Natural killer cell treated with Interleukin-12 subunit alpha and Interleukin-12 subunit beta and Interleukin-15 and Interleukin-18, amount 100 ng/mL, for 72 hours (primary cell): ENCODE results near the gene C9orf72. TPM values are rescaled to one million over a fixed set of nuclear protein-coding genes. Genes with fewer than 3 reads are reported as not detected.
A peak's percentile ranks its signal among the peaks of the same experiment; 100 is the strongest.

Source experiments
- ATAC-seq, 2 donors: fragments of 150-1000 bp; cut with Tn5 transposase in 1 of 2; sonication (Bioruptor Pico), chemical (Tn5 transposase) in 1 of 2; 2 replicates each; pipeline ENCODE4 v1.10.0; 2021
- DNase-seq: peaks from one replicate; pipeline ENCODE4 v3.0.0; 2022; ENCODE audit warnings: low spot score
- H3K27ac Mint-ChIP-seq, 2 donors: 1 replicate in 1 of 2; 2 replicates in 1 of 2; pipeline ENCODE4 v1.8.0; 2022; ENCODE audit warnings: mixed read lengths in 2 of 2, mild to moderate bottlenecking in 1 of 2, moderate library complexity in 1 of 2
- H3K27me3 Mint-ChIP-seq, 2 donors: 1 replicate in 1 of 2; 2 replicates in 1 of 2; pipeline ENCODE4 v1.8.0; 2022; ENCODE audit warnings: mixed read lengths in 2 of 2
- H3K36me3 Mint-ChIP-seq: one replicate; pipeline ENCODE4 v1.8.0; 2022; ENCODE audit warnings: mixed read lengths
- H3K4me1 Mint-ChIP-seq, 2 donors: 1 replicate in 1 of 2; 2 replicates in 1 of 2; pipeline ENCODE4 v1.8.0; 2022; ENCODE audit warnings: low read depth in 2 of 2, mixed read lengths in 2 of 2, mild to moderate bottlenecking in 1 of 2
- H3K4me3 Mint-ChIP-seq: one replicate; pipeline ENCODE4 v1.8.0; 2022; ENCODE audit warnings: mixed read lengths
- H3K9me3 Mint-ChIP-seq: 2 replicates; pipeline ENCODE4 v1.8.0; 2022; ENCODE audit warnings: mixed read lengths
- total RNA-seq, 2 donors: library from RNA; stranded (reverse); gene quantifications; one replicate each; pipeline ENCODE4 v1.2.3, GENCODE V29; 2022

Gene C9orf72
- total RNA-seq, 2 donors from 2014 or later = 4.0 to 6.1 TPM

DNA sequence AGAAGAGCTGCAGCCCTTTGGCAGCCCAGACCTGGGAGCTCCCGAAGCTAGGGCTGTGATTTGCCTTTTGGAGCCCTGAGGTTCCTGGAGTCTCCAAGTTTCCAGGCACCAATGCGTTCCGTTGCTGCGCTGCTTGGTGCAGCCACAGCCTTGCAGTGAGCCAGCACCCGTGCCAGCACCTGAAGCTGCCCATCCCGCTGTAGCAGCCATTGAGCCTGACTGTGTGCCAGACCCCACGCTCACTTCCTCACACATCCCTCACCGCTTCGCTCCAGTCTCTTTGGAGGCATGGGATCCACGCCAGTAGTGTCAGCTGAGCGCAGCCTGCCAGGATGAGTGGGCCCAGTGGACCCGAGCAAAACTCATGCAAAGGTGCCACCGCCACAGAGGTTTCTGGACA, 22.5 kb upstream of the C9orf72 start:
- Mint-ChIP-seq H3K36me3 (peaks cover 6% of the 10 kb centered on the region), H3K27ac (no peak overlapping the region), H3K27me3 (peaks cover 15 to 44% of the 10 kb centered on the region in 2 donors), H3K4me3 (no peak overlapping the region), H3K9me3 (peaks cover 3% of the 10 kb centered on the region), H3K4me1 (no peaks in the 10 kb centered on the region)
- no peak for DNase-seq
- peak; percentile 31 to 64 for ATAC-seq

DNA sequence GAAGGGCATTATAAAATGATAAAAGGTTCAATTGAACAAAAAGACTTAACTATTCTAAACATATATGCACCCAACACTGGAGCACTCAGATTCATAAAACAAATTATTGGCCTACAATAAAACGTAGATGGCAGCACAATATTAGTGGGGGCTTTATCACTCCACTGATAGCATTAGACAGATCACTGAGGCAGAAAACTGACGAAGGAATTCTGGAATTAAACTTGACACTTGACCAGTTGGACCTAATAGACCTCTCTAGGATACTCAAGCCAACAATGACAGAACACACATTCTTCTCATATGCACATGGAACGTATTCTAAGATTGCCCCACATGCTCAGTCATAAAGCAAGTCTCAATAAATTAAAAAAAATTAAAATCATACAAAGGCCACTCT, 18.4 kb upstream of the C9orf72 start:
- no peak for DNase-seq
- peaks cover 12% of the 10 kb centered on the region for H3K36me3 Mint-ChIP-seq
- ATAC-seq = no peak
- H3K27me3 Mint-ChIP-seq = peaks cover 31 to 67% of the 10 kb centered on the region in 2 donors
- no peak overlapping the region for H3K4me3 Mint-ChIP-seq
- peaks cover 3% of the 10 kb centered on the region for H3K9me3 Mint-ChIP-seq
- H3K27ac Mint-ChIP-seq = no peak overlapping the region
- no peaks in the 10 kb centered on the region for H3K4me1 Mint-ChIP-seq

DNA sequence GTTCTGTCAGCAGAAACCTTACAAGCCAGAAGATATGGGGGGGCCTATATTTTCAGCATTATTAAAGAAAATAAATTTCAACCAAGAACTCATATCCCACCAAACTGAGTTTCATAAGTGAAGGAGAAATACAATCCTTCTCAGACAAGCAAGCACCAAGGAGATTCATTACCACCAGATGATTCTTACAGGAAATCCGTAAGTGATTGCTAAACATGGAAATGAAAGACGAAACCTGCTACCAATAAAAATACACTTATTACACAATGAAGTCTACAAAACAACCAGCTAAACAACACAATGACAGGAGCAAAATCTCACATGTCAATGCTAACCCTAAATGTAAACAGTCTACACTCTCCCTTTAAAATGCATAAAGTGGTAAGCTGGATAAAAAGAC, 17.8 kb upstream of the C9orf72 start:
- Mint-ChIP-seq H3K27me3 (peaks cover 32 to 65% of the 10 kb centered on the region in 2 donors), H3K4me3 (no peak overlapping the region), H3K9me3 (peaks cover 3% of the 10 kb centered on the region), H3K4me1 (no peaks in the 10 kb centered on the region), H3K27ac (no peak overlapping the region), H3K36me3 (peaks cover 12% of the 10 kb centered on the region)
- DNase-seq = no peak
- ATAC-seq = no peak

DNA sequence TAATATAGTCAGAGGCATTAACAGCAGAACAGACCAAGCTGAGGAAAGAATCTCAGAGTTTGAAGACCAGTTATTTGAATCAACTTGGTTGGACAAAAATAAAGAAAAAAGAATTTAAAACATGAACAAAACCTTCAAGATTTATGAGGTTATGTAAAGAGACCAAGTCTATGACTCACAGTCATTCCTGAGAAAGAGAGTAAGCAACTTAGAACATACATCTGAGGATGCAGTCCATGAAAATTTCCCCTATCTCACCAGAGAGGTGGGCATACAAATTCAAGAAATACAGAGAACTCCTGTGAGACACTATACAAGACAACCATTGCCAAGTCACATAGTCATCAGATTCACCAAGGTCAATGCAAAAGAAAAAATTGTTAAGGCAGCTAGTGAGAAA, 17.4 kb upstream of the C9orf72 start:
- Mint-ChIP-seq H3K27me3 (peaks cover 32 to 64% of the 10 kb centered on the region in 2 donors), H3K36me3 (peaks cover 12% of the 10 kb centered on the region), H3K4me3 (no peak overlapping the region), H3K27ac (no peak overlapping the region), H3K9me3 (peaks cover 3% of the 10 kb centered on the region), H3K4me1 (no peaks in the 10 kb centered on the region)
- DNase-seq (no peak), ATAC-seq (no peak)

DNA sequence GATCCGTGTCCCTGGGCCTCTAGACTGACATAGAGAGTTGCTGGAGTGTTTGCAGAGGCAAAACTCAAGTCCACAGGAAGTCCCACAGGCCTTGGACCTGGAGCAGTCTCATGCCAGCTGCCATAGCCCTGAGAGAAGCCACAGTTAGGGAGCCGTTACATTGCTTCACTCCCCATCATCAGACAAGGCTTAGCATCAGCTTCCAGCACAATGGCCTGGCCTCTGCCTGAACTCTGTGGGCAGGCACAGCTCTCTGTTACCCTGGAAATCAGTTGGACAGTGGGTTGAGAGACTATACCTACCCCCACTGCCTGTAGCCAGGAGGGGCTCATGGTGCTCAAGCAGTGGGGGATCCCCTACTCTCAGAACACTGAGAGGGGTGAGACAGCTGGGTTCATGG, 16.2 kb upstream of the C9orf72 start:
- H3K36me3 Mint-ChIP-seq = peaks cover 12% of the 10 kb centered on the region
- H3K9me3 Mint-ChIP-seq = peaks cover 3% of the 10 kb centered on the region
- H3K4me3 Mint-ChIP-seq = no peak overlapping the region
- ATAC-seq = no peak
- no peaks in the 10 kb centered on the region for H3K4me1 Mint-ChIP-seq
- DNase-seq = no peak
- no peak overlapping the region for H3K27ac Mint-ChIP-seq
- peaks cover 28 to 55% of the 10 kb centered on the region in 2 donors for H3K27me3 Mint-ChIP-seq

DNA sequence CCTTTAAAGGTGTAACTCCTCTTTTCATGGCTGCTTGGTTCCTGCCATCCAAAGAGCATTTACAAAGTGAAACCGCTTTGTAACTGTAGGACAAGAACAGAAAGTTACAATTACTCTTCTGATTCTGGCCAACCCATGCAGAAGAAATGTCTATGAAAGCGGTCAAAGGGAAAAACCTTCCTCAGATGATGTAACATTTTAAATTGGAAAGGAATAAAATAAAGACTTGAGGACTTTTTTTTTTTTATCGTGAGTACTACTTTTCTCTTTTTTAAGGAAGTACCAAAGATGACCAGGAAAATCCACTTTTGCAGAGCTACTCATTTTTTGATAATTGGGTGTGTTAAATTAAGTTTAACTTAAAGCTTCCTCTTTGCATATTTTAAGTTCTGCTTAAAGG, 13.0 kb upstream of the C9orf72 start:
- Mint-ChIP-seq H3K4me3 (no peak overlapping the region), H3K4me1 (no peaks in the 10 kb centered on the region), H3K36me3 (peaks cover 9% of the 10 kb centered on the region), H3K27ac (no peak overlapping the region), H3K9me3 (no peaks in the 10 kb centered on the region), H3K27me3 (peaks cover 28 to 58% of the 10 kb centered on the region in 2 donors)
- DNase-seq = no peak
- no peak for ATAC-seq

DNA sequence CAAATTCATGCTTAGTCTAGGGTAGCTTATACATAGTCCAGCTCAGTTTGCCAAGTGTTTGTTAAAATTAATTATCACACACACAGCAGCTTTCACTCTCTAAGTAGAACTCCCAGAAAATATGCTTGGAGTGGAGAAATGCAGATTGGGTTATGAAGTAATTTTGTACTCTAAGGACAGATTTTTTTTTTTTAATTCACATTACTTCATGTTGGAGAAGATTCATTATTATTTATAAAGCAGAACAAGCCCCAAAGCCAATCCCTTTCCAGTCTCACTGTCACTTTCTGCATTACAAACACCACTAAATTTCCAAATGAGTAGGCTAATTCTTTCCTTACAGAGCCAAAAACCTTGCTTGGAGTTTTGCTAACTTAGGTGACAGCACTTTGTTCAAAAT, 11.7 kb upstream of the C9orf72 start:
- DNase-seq (no peak), ATAC-seq (no peak)
- H3K9me3 Mint-ChIP-seq = no peaks in the 10 kb centered on the region
- no peak overlapping the region for H3K4me3 Mint-ChIP-seq
- no peaks in the 10 kb centered on the region for H3K36me3 Mint-ChIP-seq
- H3K27ac Mint-ChIP-seq = no peak overlapping the region
- peaks cover 23 to 58% of the 10 kb centered on the region in 2 donors for H3K27me3 Mint-ChIP-seq
- H3K4me1 Mint-ChIP-seq = no peaks in the 10 kb centered on the region

DNA sequence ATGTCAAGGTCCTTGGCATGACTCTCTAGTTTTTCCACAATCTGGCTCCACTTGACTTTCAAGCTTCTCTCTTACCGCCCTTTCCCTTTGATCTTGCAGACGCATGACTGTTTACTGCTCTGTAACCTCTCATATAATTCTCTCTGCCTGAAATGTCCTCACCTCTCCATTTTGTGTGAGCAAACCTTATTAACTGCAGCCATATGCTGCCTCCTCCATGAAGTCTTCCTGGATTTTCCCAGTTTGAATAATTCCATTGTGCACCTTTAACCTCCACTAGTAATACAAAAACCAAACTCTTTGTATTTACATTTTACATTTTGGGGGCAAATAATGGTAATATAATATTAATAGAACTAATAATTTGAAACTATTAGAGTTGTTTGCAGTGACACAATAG, 9.5 kb upstream of the C9orf72 start:
- ATAC-seq (no peak), DNase-seq (no peak)
- Mint-ChIP-seq H3K9me3 (peaks cover 8% of the 10 kb centered on the region), H3K27me3 (peaks cover 24 to 59% of the 10 kb centered on the region in 2 donors), H3K36me3 (peaks cover 9% of the 10 kb centered on the region), H3K4me1 (no peaks in the 10 kb centered on the region), H3K4me3 (no peak overlapping the region), H3K27ac (no peak overlapping the region)

DNA sequence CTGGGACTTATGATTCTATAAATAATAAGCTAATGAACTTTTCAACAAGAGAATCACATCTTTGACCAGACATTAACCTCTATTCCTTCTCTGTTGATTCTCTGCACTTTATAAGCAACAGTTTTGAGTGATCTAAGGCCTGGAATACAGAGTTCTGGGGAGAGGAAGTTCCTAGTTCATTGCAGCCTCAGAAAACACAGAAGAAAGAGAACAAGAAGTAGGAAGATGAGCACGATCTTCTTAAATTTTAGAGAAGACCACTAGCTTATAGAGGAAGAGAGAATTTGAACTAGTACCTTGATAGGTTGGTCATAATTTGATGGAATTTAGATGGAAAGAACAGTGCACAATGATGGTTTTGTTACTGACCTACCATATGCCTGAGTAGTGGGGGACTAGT, 8.5 kb upstream of the C9orf72 start:
- Mint-ChIP-seq H3K9me3 (peaks cover 8% of the 10 kb centered on the region), H3K4me3 (no peak overlapping the region), H3K36me3 (peaks cover 9% of the 10 kb centered on the region), H3K27me3 (peaks cover 17 to 50% of the 10 kb centered on the region in 2 donors), H3K4me1 (no peaks in the 10 kb centered on the region), H3K27ac (no peak overlapping the region)
- DNase-seq (no peak), ATAC-seq (no peak)

DNA sequence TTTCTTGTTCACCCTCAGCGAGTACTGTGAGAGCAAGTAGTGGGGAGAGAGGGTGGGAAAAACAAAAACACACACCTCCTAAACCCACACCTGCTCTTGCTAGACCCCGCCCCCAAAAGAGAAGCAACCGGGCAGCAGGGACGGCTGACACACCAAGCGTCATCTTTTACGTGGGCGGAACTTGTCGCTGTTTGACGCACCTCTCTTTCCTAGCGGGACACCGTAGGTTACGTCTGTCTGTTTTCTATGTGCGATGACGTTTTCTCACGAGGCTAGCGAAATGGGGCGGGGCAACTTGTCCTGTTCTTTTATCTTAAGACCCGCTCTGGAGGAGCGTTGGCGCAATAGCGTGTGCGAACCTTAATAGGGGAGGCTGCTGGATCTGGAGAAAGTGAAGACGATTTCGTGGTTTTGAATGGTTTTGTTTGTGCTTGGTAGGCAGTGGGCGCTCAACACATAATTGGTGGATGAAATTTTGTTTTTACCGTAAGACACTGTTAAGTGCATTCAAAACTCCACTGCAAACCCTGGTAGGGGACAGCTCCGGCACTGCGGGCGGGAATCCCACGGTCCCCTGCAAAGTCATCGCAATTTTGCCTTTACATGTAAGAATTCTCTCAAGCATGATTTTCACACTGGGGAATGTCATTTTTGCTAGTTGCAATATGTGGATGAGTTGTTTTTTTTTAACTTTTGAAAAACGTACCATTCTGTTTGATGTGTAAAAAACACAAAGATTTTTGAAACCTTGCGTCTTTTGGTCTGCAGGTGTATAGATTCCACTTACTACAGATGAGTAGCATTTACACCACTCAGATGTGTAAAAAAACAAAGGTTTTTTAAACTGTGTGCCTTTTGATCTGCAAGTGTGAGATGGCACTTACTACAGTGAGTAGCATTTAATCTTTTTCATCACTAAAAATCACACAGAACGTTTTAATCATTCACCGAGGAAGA, 631 bp upstream of the C9orf72 start:
- H3K27ac Mint-ChIP-seq = peak overlapping the region; percentile 94 to 98

DNA sequence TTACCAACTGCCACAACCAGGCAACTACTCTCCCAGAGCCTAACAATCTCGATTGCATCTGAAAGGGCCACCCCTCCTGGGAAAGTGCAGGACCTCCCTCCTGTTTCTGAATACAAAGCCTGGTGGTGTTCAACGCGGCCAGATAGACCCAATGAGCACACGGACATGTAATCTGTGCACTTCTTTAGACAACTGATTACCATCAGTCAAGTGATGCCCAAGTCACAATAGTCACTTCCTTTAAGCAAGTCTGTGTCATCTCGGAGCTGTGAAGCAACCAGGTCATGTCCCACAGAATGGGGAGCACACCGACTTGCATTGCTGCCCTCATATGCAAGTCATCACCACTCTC, 739 bp downstream of the C9orf72 start:
- Mint-ChIP-seq H3K27ac (peak overlapping the region; percentile 94 to 98), H3K4me3 (peak overlapping the region; percentile 91), H3K27me3 (peaks cover 0 to 3% of the 10 kb centered on the region in 2 donors), H3K9me3 (no peaks in the 10 kb centered on the region), H3K36me3 (no peaks in the 10 kb centered on the region), H3K4me1 (peaks cover 25 to 27% of the 10 kb centered on the region in 2 donors)
- DNase-seq = peak; percentile 75
- peak; percentile 73 to 74 for ATAC-seq

More for the DNA sequence above, 631 bp upstream of the C9orf72 start:
- DNase-seq (peak; percentile 96), ATAC-seq (peak; percentile 89 to 90)
- Mint-ChIP-seq H3K9me3 (peaks cover 8% of the 10 kb centered on the region), H3K36me3 (peaks cover 9% of the 10 kb centered on the region), H3K4me1 (peaks cover 25 to 26% of the 10 kb centered on the region in 2 donors), H3K4me3 (peak overlapping the region; percentile 91), H3K27me3 (peaks cover 11% of the 10 kb centered on the region in 2 donors)

DNA sequence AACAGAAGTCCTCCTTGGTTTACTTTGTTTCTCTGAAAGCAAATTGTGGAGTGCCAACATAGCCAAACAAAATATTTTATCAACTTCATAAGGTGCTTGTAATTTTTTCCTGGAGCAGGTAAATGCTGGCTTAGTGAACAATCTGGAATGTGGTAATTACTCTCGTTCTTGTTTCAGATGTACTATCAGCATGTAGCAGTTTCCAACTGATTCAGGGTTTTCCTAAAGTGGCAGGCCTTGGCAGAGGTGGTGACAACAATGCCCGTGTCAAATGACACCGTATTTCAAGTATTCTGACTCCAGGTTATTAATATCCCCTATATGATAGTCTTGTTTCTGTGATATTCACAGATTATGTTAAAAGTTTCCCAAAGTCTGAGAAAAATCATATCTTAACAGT, 1.2 kb downstream of the C9orf72 start:
- peaks cover 25 to 30% of the 10 kb centered on the region in 2 donors for H3K4me1 Mint-ChIP-seq
- no peaks in the 10 kb centered on the region for H3K9me3 Mint-ChIP-seq
- no peaks in the 10 kb centered on the region for H3K36me3 Mint-ChIP-seq
- peak overlapping the region; percentile 91 for H3K4me3 Mint-ChIP-seq
- no peak for DNase-seq
- peaks cover 0 to 3% of the 10 kb centered on the region in 2 donors for H3K27me3 Mint-ChIP-seq
- H3K27ac Mint-ChIP-seq = peak overlapping the region; percentile 94 to 98
- ATAC-seq = no peak

DNA sequence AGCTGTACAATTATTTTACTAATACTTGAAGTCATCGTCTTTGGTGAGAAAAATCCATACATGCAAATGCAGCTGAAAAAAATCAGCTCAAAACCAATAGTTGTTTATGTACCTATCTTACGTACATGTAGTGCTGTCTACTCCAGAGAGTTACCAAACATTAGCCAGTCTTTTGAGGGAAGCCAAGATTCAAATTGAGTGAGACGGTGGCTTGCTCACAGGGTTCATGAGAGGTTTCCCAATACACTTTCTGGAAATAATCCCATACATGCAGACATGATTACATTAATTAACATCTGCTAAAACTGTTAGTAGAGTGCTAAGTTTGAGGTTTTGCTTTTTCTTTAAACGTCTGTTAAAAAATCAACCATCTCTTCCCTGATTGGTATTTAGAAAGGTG, 2.3 kb downstream of the C9orf72 start:
- no peak for ATAC-seq
- Mint-ChIP-seq H3K27me3 (peaks cover 0 to 3% of the 10 kb centered on the region in 2 donors), H3K27ac (no peak overlapping the region), H3K9me3 (no peaks in the 10 kb centered on the region), H3K4me3 (no peak overlapping the region), H3K4me1 (peaks cover 25 to 30% of the 10 kb centered on the region in 2 donors), H3K36me3 (no peaks in the 10 kb centered on the region)
- DNase-seq = no peak

DNA sequence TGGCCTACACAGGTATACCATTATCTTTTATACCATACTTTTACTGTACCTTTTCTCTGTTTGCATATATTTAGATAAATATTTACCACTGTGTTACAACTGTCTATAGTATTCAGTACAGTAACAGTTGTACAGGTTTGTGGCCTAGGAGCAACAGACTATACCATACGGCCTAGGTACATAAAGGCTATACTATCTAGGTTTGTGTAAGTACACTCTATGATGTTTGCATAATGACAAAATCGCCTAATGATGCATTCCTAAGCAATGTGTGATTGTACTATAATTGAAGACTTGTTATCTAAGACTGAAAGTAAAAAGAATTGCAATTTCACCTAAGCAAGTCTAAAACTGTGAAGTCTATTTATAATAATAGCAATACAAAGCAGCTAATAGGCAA, 3.9 kb downstream of the C9orf72 start:
- no peak for DNase-seq
- Mint-ChIP-seq H3K27me3 (peaks cover 0 to 3% of the 10 kb centered on the region in 2 donors), H3K36me3 (no peaks in the 10 kb centered on the region), H3K27ac (no peak overlapping the region), H3K4me1 (peaks cover 18 to 27% of the 10 kb centered on the region in 2 donors), H3K4me3 (no peak overlapping the region), H3K9me3 (no peaks in the 10 kb centered on the region)
- no peak for ATAC-seq
